ENCODE data around the gene KCNA1.

Gene KCNA1

GRCh38 chr12:4905316-4905715 lies 4.4 kb upstream of the KCNA1 start:
- H3K4me3 ChIP-seq, result no peak overlapping the region
- no peak for DNase-seq (ENCODE audit: low read depth, low spot score)
- H3K36me3 ChIP-seq (ENCODE audit: insufficient read depth, low read length), result no peaks in the 10 kb centered on the region
- no peak overlapping the region for H3K27ac ChIP-seq
- no peaks in the 10 kb centered on the region for H3K9me3 ChIP-seq (ENCODE audit: low read depth, low read length)
- no peak overlapping the region for H3K9ac ChIP-seq (ENCODE audit: insufficient read length)
- TF ChIP-seq EZH2 (IDR thresholded peaks at IDR 0.05), result no peak
- TF ChIP-seq FOXP2 (optimal IDR thresholded peaks at IDR 0.05; ENCODE audit: control extremely low read depth, extremely low read length, insufficient read depth), result no peak
- TF ChIP-seq POLR2AphosphoS5 (IDR thresholded peaks at IDR 0.05; ENCODE audit: borderline replicate concordance, low read depth, low read length), result no peak

GRCh38 chr12:4908684-4909409 lies 858 bp upstream of the KCNA1 start:
- H3K9me3 ChIP-seq (ENCODE audit: low read depth, low read length), result no peaks in the 10 kb centered on the region
- no peak overlapping the region for H3K9ac ChIP-seq (ENCODE audit: insufficient read length)
- no peak for DNase-seq (ENCODE audit: low read depth, low spot score)
- no peak for TF ChIP-seq EZH2 (IDR thresholded peaks at IDR 0.05)
- TF ChIP-seq POLR2AphosphoS5 (IDR thresholded peaks at IDR 0.05; ENCODE audit: borderline replicate concordance, low read depth, low read length), result no peak
- TF ChIP-seq FOXP2 (optimal IDR thresholded peaks at IDR 0.05; ENCODE audit: control extremely low read depth, extremely low read length, insufficient read depth), result no peak
- no peak overlapping the region for H3K4me3 ChIP-seq
- H3K27ac ChIP-seq, result no peak overlapping the region
- H3K36me3 ChIP-seq (ENCODE audit: insufficient read depth, low read length), result no peaks in the 10 kb centered on the region

GRCh38 chr12:4909410-4909733 lies 333 bp upstream of the KCNA1 start:
- no peak overlapping the region for H3K9ac ChIP-seq (ENCODE audit: insufficient read length)
- TF ChIP-seq EZH2 (IDR thresholded peaks at IDR 0.05) (no peak), FOXP2 (optimal IDR thresholded peaks at IDR 0.05; ENCODE audit: control extremely low read depth, extremely low read length, insufficient read depth) (no peak), POLR2AphosphoS5 (IDR thresholded peaks at IDR 0.05; ENCODE audit: borderline replicate concordance, low read depth, low read length) (no peak)
- no peak overlapping the region for H3K27ac ChIP-seq
- H3K4me3 ChIP-seq, result no peak overlapping the region
- no peak for DNase-seq (ENCODE audit: low read depth, low spot score)
- H3K9me3 ChIP-seq (ENCODE audit: low read depth, low read length), result no peaks in the 10 kb centered on the region
- no peaks in the 10 kb centered on the region for H3K36me3 ChIP-seq (ENCODE audit: insufficient read depth, low read length)

GRCh38 chr12:4910502-4911315 lies 1.0 kb downstream of the KCNA1 start:
- Histone ChIP-seq H3K27ac (no peak overlapping the region), H3K9me3 (ENCODE audit: low read depth, low read length) (no peaks in the 10 kb centered on the region), H3K9ac (ENCODE audit: insufficient read length) (no peak overlapping the region), H3K36me3 (ENCODE audit: insufficient read depth, low read length) (no peaks in the 10 kb centered on the region), H3K4me3 (no peak overlapping the region)
- DNase-seq (ENCODE audit: low read depth, low spot score), result no peak
- no peak for TF ChIP-seq FOXP2 (optimal IDR thresholded peaks at IDR 0.05; ENCODE audit: control extremely low read depth, extremely low read length, insufficient read depth)
- TF ChIP-seq POLR2AphosphoS5 (IDR thresholded peaks at IDR 0.05; ENCODE audit: borderline replicate concordance, low read depth, low read length), result no peak
- peak; percentile 32 for TF ChIP-seq EZH2 (IDR thresholded peaks at IDR 0.05)

- H3K4me3 ChIP-seq, result no peak overlapping the region
- DNase-seq (ENCODE audit: low read depth, low spot score), result no peak
- TF ChIP-seq FOXP2 (optimal IDR thresholded peaks at IDR 0.05; ENCODE audit: control extremely low read depth, extremely low read length, insufficient read depth) (no peak), EZH2 (IDR thresholded peaks at IDR 0.05) (no peak), POLR2AphosphoS5 (IDR thresholded peaks at IDR 0.05; ENCODE audit: borderline replicate concordance, low read depth, low read length) (no peak)
These were observed 1.8 kb downstream of the KCNA1 start for GRCh38 chr12:4911316-4911994.

GRCh38 chr12:4914720-4915119 lies 5.0 kb downstream of the KCNA1 start:
- no peak for TF ChIP-seq FOXP2 (optimal IDR thresholded peaks at IDR 0.05; ENCODE audit: control extremely low read depth, extremely low read length, insufficient read depth)
- TF ChIP-seq POLR2AphosphoS5 (IDR thresholded peaks at IDR 0.05; ENCODE audit: borderline replicate concordance, low read depth, low read length), result no peak
- no peak for TF ChIP-seq EZH2 (IDR thresholded peaks at IDR 0.05)
- Histone ChIP-seq H3K4me3 (no peak overlapping the region), H3K9ac (ENCODE audit: insufficient read length) (no peak overlapping the region), H3K9me3 (ENCODE audit: low read depth, low read length) (no peaks in the 10 kb centered on the region), H3K27ac (no peak overlapping the region), H3K36me3 (ENCODE audit: insufficient read depth, low read length) (no peaks in the 10 kb centered on the region)
- no peak for DNase-seq (ENCODE audit: low read depth, low spot score)

More at GRCh38 chr12:4911316-4911994, 1.8 kb downstream of the KCNA1 start:
- Histone ChIP-seq H3K9me3 (ENCODE audit: low read depth, low read length) (no peaks in the 10 kb centered on the region), H3K9ac (ENCODE audit: insufficient read length) (no peak overlapping the region), H3K27ac (no peak overlapping the region), H3K36me3 (ENCODE audit: insufficient read depth, low read length) (no peaks in the 10 kb centered on the region)

GRCh38 chr12:4915752-4916151 lies 6.0 kb downstream of the KCNA1 start:
- no peak for DNase-seq (ENCODE audit: low read depth, low spot score)
- TF ChIP-seq FOXP2 (optimal IDR thresholded peaks at IDR 0.05; ENCODE audit: control extremely low read depth, extremely low read length, insufficient read depth) (no peak), POLR2AphosphoS5 (IDR thresholded peaks at IDR 0.05; ENCODE audit: borderline replicate concordance, low read depth, low read length) (no peak), EZH2 (IDR thresholded peaks at IDR 0.05) (no peak)

More at GRCh38 chr12:4915752-4916151, 6.0 kb downstream of the KCNA1 start:
- no peaks in the 10 kb centered on the region for H3K36me3 ChIP-seq (ENCODE audit: insufficient read depth, low read length)
- no peak overlapping the region for H3K9ac ChIP-seq (ENCODE audit: insufficient read length)
- H3K4me3 ChIP-seq, result no peak overlapping the region
- H3K9me3 ChIP-seq (ENCODE audit: low read depth, low read length), result no peaks in the 10 kb centered on the region
- no peak overlapping the region for H3K27ac ChIP-seq
